ENCODE results near the gene BRPF1.

Gene BRPF1

DNA sequence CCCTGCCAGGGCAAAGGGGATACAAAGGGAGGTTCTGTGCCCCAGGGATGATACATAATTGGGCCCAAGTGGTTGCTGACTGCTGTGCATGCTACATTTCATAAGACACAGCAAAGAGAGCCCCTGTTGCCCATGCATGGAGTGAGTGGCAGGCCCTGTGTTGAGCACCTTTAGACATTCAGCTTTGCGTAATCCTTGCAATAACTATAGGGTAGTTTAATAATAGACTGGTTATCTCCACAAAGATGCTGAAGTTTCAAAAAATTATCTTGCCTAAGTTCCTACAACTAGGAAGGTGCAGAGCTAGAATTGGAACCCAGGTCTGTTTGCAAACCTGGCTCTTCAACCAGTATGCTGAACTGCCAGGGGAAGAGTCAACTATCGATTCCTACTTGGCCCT, 16.5 kb downstream of the BRPF1 start:
- no peak overlapping the region for H3K4me3 ChIP-seq (ENCODE audit: severe bottlenecking)
- no peak for ATAC-seq (ENCODE audit: low read depth)
- no peaks in the 10 kb centered on the region for H3K4me1 ChIP-seq (ENCODE audit: insufficient read depth, poor library complexity, severe bottlenecking)
- H3K27me3 ChIP-seq (ENCODE audit: insufficient read depth, poor library complexity, severe bottlenecking): no peaks in the 10 kb centered on the region
- H3K36me3 ChIP-seq (ENCODE audit: low read depth): peaks cover 58% of the 10 kb centered on the region
- TF ChIP-seq, protein P1, sequence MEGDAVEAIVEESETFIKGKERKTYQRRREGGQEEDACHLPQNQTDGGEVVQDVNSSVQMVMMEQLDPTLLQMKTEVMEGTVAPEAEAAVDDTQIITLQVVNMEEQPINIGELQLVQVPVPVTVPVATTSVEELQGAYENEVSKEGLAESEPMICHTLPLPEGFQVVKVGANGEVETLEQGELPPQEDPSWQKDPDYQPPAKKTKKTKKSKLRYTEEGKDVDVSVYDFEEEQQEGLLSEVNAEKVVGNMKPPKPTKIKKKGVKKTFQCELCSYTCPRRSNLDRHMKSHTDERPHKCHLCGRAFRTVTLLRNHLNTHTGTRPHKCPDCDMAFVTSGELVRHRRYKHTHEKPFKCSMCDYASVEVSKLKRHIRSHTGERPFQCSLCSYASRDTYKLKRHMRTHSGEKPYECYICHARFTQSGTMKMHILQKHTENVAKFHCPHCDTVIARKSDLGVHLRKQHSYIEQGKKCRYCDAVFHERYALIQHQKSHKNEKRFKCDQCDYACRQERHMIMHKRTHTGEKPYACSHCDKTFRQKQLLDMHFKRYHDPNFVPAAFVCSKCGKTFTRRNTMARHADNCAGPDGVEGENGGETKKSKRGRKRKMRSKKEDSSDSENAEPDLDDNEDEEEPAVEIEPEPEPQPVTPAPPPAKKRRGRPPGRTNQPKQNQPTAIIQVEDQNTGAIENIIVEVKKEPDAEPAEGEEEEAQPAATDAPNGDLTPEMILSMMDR (IDR thresholded peaks at IDR 0.05; ENCODE audit: poor library complexity, severe bottlenecking): no peak
- H3K9me3 ChIP-seq (ENCODE audit: severe bottlenecking): no peaks in the 10 kb centered on the region
- no peak for DNase-seq (ENCODE audit: low spot score)
- no peak overlapping the region for H3K27ac ChIP-seq (ENCODE audit: poor library complexity, severe bottlenecking)

GRCh38 chr3:9749296-9749644, 17.7 kb downstream of the BRPF1 start:
- H3K9me3 ChIP-seq (ENCODE audit: severe bottlenecking): no peaks in the 10 kb centered on the region
- H3K4me1 ChIP-seq (ENCODE audit: insufficient read depth, poor library complexity, severe bottlenecking): no peaks in the 10 kb centered on the region
- no peaks in the 10 kb centered on the region for H3K27me3 ChIP-seq (ENCODE audit: insufficient read depth, poor library complexity, severe bottlenecking)
- no peak; the same call in 2 of the 3 replicates for ATAC-seq (ENCODE audit: low read depth)
- H3K36me3 ChIP-seq (ENCODE audit: low read depth): peaks cover 46% of the 10 kb centered on the region
- DNase-seq (ENCODE audit: low spot score): no peak
- H3K4me3 ChIP-seq (ENCODE audit: severe bottlenecking): peak overlapping the region; percentile 42
- H3K27ac ChIP-seq (ENCODE audit: poor library complexity, severe bottlenecking): peak overlapping the region; percentile 51
- TF ChIP-seq, protein P1 (IDR thresholded peaks at IDR 0.05; ENCODE audit: poor library complexity, severe bottlenecking): no peak

- TF ChIP-seq, protein P1 (IDR thresholded peaks at IDR 0.05; ENCODE audit: poor library complexity, severe bottlenecking): no peak
- peak; percentile 97 for DNase-seq (ENCODE audit: low spot score)
These were observed 18.4 kb downstream of the BRPF1 start, which contains the start of gene OGG1 for GRCh38 chr3:9749645-9750555. TSS of gene OGG1 (plus strand) at chr3:9749952. CDS start at chr3:9750287, 335 bp downstream.

DNA sequence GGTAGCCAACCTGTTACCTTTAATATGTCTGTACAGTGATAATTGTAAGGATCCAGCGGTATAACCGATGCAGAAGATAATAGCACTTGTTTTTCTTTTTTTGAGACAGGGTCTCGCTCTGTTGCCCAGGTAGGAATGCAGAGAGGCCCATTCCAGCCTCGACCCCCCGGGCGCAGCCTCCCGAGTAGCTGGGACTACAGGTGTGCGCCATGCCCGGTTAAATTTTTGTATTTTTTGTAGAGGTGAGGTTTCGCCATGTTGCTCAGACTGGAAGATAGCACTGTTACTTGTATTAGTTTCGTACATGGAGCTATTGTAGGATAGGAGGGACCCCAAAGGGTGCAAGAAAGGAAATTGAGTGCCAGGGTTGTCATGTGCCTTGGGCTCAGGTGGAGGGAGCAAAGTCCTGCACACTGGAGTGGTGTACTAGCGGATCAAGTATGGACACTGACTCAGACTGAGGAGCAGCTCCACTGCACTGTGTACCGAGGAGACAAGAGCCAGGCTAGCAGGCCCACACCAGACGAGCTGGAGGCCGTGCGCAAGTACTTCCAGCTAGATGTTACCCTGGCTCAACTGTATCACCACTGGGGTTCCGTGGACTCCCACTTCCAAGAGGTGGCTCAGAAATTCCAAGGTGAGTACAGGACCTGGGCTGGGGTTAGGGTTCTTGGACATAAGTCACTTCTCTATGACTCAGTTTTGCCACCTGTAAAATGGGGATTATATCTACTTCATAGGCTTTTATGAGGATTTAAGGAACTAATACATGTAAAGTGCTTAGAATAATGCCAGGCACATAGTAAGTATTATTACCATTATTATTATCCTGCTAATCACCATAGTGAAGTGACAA, 19.2 kb downstream of the BRPF1 start:
- no peaks in the 10 kb centered on the region for H3K9me3 ChIP-seq (ENCODE audit: severe bottlenecking)
- peak overlapping the region; percentile 51 for H3K27ac ChIP-seq (ENCODE audit: poor library complexity, severe bottlenecking)
- ATAC-seq (ENCODE audit: low read depth) (no peak), DNase-seq (ENCODE audit: low spot score) (no peak)
- H3K27me3 ChIP-seq (ENCODE audit: insufficient read depth, poor library complexity, severe bottlenecking): no peaks in the 10 kb centered on the region
- H3K4me1 ChIP-seq (ENCODE audit: insufficient read depth, poor library complexity, severe bottlenecking): peaks cover 3% of the 10 kb centered on the region
- H3K4me3 ChIP-seq (ENCODE audit: severe bottlenecking): peak overlapping the region; percentile 42
- TF ChIP-seq, protein P1 (IDR thresholded peaks at IDR 0.05; ENCODE audit: poor library complexity, severe bottlenecking): no peak
- peaks cover 32% of the 10 kb centered on the region for H3K36me3 ChIP-seq (ENCODE audit: low read depth)

More at GRCh38 chr3:9749645-9750555, 18.4 kb downstream of the BRPF1 start, which contains the start of gene OGG1:
- peak within 1 kb of the TSS; percentile 42 for H3K4me3 ChIP-seq (ENCODE audit: severe bottlenecking)
- H3K9me3 ChIP-seq (ENCODE audit: severe bottlenecking): no peaks in the 10 kb centered on the region
- H3K27ac ChIP-seq (ENCODE audit: poor library complexity, severe bottlenecking): peak within 1 kb of the TSS; percentile 51
- H3K36me3 ChIP-seq (ENCODE audit: low read depth): peaks cover 40% of the 10 kb centered on the region
- H3K4me1 ChIP-seq (ENCODE audit: insufficient read depth, poor library complexity, severe bottlenecking): peaks cover under 1% of the 10 kb centered on the region
- peak; percentile 95 for ATAC-seq (ENCODE audit: low read depth)
- no peaks in the 10 kb centered on the region for H3K27me3 ChIP-seq (ENCODE audit: insufficient read depth, poor library complexity, severe bottlenecking)
